Subcutaneous adipose tissue (tissue), 4 donors: Measurements from ENCODE around the gene BTBD17. TPM values are rescaled to one million over a fixed set of nuclear protein-coding genes. Genes with fewer than 3 reads are reported as not detected.

Experiments
- CTCF ChIP-seq: fragments of 450-650 bp; IDR thresholded peaks from one replicate; pipeline ENCODE4 v1.5.1; 2016; ENCODE audit warnings: low read depth, mild to moderate bottlenecking, control low read depth, antibody characterized with exemption, moderate library complexity
- total RNA-seq, 4 donors: library from RNA; depleted of rRNA; stranded (reverse); fragments of >200 nt; gene quantifications; one replicate each; pipeline ENCODE4 v1.1.0, GENCODE V29; 2016

BTBD17 gene
- total RNA-seq, 4 donors from 2014 or later = not detected

GRCh38 chr17:74332763-74333283 is 28.8 kb downstream of the BTBD17 start:
- TF ChIP-seq CTCF = no peak

- no peak for TF ChIP-seq CTCF
These were observed 29.5 kb downstream of the BTBD17 start for GRCh38 chr17:74332017-74332650.

- TF ChIP-seq CTCF = no peak
These were observed 31.2 kb downstream of the BTBD17 start for GRCh38 chr17:74330446-74330845.

GRCh38 chr17:74329378-74329777 is 32.3 kb downstream of the BTBD17 start:
- TF ChIP-seq CTCF = no peak

- TF ChIP-seq CTCF = no peak
These were observed 33.2 kb downstream of the BTBD17 start for GRCh38 chr17:74328487-74328886.

GRCh38 chr17:74326506-74326905 is 35.2 kb downstream of the BTBD17 start:
- TF ChIP-seq CTCF = no peak

- TF ChIP-seq CTCF = no peak
These were observed 35.8 kb downstream of the BTBD17 start, which contains the start of gene KIF19 for GRCh38 chr17:74325743-74326379. KIF19 (plus strand) TSS chr17:74326226; CDS start chr17:74326350, 124 bp downstream.
